Measurements from ENCODE around the gene ZNF469. TPM values are rescaled to one million over a fixed set of nuclear protein-coding genes. Genes with fewer than 3 reads are reported as not detected.
A peak's percentile ranks its signal among the peaks of the same experiment; 100 is the strongest.

Gene ZNF469
- total RNA-seq, 1 experiment from 2014 or later: 0.12 TPM

GRCh38 chr16:88378401-88378800 is 4.4 kb upstream of the ZNF469 start:
- DNase-seq (ENCODE audit: low spot score): no peak

DNA sequence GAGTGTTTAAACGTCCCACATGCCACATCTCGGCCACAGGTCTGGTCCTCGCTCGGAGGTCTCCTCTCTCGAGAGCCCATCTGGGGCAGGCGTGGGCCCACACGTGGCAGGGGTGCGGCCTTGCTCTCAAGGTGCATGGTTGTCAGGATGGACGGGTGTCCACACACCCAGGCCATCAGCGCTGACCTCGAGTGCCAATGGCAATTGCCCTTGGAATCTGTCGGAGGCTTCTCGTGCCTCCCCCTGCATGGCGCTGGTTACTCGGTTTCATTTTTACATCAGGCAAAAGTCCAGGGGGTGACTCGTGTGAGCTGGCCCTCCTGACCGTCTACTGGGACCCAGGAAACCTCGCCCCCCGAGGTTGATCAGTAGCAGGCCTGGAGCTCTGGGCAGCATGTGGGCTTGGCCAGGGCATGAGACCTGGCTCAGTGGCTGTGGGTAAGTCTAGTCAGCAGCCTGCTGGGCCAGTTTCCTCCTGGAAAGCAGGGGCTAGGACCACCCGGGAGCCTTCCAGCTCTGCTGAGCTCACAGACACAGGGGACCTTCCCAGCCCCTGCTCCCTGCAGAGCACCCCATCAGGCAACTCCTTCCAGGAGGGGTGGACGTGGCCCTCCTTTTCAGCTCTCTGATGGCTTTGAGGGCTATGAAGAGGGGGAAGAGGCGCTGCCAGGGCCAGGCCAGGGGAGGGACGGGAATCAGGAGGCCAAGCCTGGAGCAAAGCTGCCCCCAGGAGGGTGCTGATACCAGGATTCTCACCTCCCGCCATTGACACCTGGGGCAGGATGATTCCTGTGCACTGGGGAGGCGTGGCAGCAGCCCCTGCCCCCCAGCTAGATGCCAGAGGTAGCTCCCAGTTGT is 3.7 kb upstream of the ZNF469 start:
- DNase-seq (ENCODE audit: low spot score): no peak

- no peak for DNase-seq (ENCODE audit: low spot score)
Measured at GRCh38 chr16:88379694-88380040, 3.1 kb upstream of the ZNF469 start.

DNA sequence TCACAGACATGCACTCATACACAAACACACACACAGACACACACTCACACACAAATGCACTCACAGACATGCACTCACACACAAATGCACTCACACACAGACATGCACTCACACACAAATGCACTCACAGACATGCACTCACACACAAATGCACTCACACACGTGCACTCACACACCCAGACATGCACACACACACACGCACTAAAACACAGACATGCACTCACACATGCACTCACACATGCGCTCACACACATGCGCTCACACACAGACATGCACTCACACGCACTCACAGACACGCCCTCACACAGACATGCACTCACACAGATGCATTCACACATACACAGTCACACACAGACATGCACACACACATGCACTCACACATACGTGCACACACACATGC is 2.7 kb upstream of the ZNF469 start:
- no peak for DNase-seq (ENCODE audit: low spot score)

DNA sequence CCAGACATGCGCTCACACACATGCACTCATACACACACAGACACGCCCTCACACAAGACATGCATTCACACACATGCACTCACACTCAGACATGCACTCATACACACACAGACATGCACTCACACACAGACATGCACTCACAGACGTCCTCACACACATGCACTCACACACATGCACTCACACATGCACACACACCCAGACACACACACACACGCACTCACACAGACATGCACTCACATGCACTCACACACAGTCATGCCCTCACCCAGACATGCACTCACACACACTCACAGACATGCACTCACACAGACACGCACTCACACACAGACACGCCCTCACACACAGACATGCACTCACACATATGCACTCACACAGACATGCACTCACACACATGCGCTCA is 2.1 kb upstream of the ZNF469 start:
- DNase-seq (ENCODE audit: low spot score): no peak

- DNase-seq (ENCODE audit: low spot score): no peak
Measured at GRCh38 chr16:88381820-88382451, 823 bp upstream of the ZNF469 start.

DNA sequence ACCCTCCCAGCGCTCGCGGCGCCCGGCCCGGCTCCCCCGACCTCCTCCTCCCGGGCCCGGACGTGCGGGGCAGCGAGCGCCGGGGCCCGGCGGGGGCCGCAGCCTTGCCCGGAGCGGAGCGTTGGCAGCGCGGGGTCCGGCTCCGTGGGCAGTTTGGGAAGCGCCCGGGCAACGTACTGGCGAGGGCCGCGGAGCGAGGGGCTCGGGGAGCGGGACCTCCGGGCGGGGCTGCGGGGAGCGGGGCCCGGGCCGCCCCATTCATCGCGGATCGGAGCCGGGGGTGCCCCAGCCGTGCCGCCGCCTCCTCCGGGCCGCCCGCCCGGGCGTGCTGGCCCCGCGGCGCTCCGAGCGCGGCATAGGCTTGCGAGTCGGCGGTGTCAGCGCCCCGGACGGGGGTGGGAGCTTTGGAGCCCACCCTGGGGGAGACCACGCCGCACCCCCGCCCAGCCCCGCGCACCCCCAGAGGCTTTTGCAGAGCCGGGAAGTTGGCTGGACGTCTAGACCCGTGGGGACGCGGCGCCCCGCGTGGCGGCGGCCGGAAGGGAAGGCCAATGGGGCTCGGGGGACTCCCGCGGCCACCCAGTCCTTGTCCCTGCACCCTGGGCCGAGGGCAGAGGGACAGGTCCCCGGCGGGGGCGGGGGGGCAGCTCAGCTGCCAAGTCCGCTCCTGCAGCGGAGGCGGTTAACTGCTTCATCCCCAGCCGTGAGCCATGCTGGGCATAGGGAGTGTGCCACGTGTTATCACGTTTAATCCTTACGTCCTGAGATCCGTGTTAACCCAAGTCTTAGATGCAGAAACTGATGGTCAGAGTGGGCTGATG is 852 bp downstream of the ZNF469 start:
- no peak for DNase-seq (ENCODE audit: low spot score)

DNA sequence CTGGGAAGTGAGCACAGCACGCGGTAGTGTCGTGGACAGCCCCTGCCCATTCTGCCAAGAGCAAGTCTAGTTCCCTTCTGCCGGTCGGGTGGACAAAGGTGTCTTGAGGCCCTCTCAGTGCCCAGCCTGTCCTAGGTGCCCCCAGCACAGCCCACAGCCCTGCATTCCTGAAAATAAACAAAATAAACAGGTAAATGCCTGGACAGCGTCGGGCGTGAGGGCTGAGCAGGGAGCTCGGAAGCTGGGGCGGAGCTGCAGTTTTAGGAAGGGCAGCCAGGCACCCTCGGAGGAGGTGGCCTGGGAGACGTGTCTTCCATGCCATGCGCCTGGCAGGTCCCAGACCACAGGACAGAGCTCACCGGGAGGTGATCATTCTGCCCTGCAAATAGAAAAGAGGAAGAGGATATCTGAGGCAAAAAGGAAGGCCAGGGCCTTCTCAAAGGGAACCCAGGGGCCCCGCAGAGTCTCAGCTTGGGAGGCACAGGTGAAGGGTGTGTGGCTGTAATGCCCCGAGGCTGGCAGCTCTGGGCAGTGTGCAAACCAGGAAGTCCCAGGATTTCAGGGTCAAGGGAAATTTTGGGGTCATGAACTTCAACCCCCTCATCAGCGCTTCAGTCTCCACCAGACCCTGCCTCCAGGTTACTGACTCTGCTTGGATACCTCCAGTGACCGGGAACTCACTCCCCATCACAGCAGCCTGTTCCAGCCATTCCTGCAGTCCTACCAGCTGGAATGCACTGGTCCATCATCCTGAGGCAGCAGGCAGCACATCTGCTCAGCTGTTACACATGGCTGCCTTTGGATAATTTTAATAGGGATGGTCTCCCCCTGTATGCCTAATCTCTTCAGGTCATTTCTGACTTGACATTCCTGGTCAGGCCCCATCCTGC is 1.7 kb downstream of the ZNF469 start:
- no peak for DNase-seq (ENCODE audit: low spot score)

- no peak for DNase-seq (ENCODE audit: low spot score)
Measured at GRCh38 chr16:88385112-88385594, 2.4 kb downstream of the ZNF469 start.

- no peak for DNase-seq (ENCODE audit: low spot score)
Measured at GRCh38 chr16:88385831-88386815, 3.4 kb downstream of the ZNF469 start.

- DNase-seq (ENCODE audit: low spot score): no peak
Measured at GRCh38 chr16:88387180-88387765, 4.5 kb downstream of the ZNF469 start.

DNA sequence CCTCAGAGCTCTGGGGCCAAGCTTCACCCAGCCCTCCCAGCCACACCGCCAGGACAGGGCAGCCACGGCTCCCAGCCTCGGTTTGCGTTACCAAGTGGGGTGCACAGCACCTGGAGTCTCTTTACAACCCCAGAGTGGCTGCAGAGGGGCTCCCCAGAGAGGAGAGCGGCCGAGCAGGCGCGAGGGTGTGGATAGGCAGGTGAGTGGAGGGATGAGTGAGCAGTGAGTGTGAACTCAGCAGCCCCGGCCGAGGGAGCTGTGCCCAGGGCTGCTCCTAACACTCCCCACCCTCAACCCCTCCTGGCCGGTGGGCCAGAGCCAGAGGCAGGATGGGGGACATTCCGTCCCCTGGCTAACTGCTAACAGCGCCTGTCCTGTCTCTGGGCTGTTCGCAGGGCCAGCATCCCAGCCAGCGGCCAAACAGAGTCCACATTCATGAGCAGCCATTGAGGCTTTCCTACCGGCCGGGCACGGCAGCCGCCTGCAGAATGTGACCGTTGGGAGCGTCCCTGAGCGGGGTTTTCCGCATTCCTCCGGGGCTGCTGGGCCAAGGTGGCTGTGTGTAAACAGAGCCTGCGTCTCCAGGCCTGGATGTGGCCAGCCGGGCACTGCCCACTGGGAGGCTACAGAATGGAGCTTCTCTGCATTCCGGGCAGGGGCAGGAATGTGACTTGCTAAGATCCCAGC is 5.3 kb downstream of the ZNF469 start:
- DNase-seq (ENCODE audit: low spot score): peak; percentile 61

DNA sequence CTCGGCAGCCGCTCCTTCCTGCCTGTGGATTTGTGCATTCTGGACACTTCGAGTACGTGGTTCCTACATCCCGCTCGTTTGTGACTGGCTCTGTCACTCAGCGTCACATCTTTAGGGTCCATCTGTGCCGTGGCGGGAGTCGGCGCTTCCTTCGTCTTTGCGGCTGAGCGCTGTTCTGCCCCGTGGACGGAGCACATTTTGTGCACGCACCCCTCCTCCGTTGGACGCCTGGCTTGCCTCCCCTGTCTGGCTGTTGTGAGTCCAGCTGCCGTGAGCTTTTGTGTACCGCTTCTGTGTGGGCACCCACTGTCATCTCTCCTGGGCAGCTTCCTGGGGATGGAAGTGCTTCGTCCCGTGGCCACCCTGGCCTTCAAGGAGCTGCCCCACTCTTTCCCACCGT is 6.4 kb downstream of the ZNF469 start:
- no peak for DNase-seq (ENCODE audit: low spot score)

DNA sequence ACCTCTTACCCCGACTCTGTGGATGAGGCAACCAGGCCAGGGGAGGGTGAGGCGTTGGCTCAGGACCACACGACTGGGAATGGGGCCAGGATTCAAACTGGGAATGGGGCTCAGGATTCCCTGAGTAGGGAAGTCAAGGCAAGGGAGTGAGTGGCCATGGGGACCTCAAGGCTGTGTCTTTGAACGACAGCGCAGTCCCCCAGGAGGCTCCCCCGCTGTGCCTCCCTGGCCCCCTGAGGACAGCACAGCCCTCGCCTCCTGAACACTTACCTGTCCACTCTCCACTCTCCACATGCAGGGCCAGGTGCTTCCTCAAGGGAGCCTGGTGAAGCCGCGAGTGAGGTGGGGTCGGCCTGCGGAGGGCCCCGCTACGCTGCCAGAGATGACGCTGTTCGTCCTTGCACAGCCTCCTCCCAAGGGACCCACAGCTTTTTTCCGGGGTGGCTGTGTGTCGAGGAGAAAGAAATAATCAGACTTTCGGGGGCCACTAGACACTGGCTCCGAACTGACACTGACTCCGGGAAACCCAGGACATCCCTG is 6.9 kb downstream of the ZNF469 start:
- DNase-seq (ENCODE audit: low spot score): no peak

DNA sequence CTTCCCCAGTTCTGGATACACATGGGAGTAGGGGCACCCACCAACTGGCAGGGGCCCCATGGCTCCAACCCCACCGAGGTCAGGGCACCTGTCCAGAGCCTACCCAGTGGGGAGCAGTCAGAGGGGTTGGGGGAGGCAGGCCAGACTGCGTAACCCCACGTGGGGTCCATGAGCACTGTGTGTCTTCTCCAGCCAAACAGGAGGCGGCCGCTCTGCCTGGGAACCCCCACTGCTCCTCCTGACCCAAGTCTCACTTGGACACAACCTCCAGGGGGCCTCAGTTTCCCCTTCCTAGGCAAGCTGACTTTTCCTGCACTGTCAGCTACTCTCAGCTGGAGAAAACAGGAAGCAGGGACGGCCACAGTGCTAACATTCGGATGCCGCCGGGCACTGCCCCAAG is 7.5 kb downstream of the ZNF469 start:
- no peak for DNase-seq (ENCODE audit: low spot score)

- DNase-seq (ENCODE audit: low spot score): no peak
Measured at GRCh38 chr16:88390735-88391134, 8.0 kb downstream of the ZNF469 start.

GRCh38 chr16:88391144-88391850 is 8.5 kb downstream of the ZNF469 start:
- no peak for DNase-seq (ENCODE audit: low spot score)

- no peak for DNase-seq (ENCODE audit: low spot score)
Measured at GRCh38 chr16:88392111-88392510, 9.4 kb downstream of the ZNF469 start.

Measured in H4 (cell line).